HEK293 (cell line): Measurements from ENCODE around the gene KLRC4.
"Not testable (repeated sequence)": the region's sequence is repeated elsewhere in the genome, so short reads cannot be mapped to it uniquely, and the experiment has no call there.

Source experiments
- ATF2 ChIP-seq: fragments of 450-650 bp; formaldehyde crosslinking; IDR thresholded peaks from 2 replicates; pipeline ENCODE4 v1.5.1; 2016; ENCODE audit warnings: missing biosample characterization, missing genetic modification characterization, low read depth
- CTCF ChIP-seq: fragments of 450-650 bp; formaldehyde crosslinking; IDR thresholded peaks from 2 replicates; pipeline ENCODE4 v1.5.1; 2016; ENCODE audit warnings: missing biosample characterization, missing genetic modification characterization
- ELK4 ChIP-seq: IDR thresholded peaks from 2 replicates; pipeline ENCODE4 v1.6.1; 2011; ENCODE audit warnings: mild to moderate bottlenecking, low read depth, low read length, borderline replicate concordance
- HOXC10 ChIP-seq: sonication (generic); formaldehyde crosslinking; IDR thresholded peaks from 2 replicates; pipeline ENCODE4 v1.8.1; 2023; ENCODE audit warnings: mild to moderate bottlenecking, missing genetic modification reagents
- KLF1 ChIP-seq: fragments of 450-650 bp; formaldehyde crosslinking; IDR thresholded peaks from 2 replicates; pipeline ENCODE4 v1.5.1; 2016; ENCODE audit warnings: missing biosample characterization, missing genetic modification characterization
- RBAK ChIP-seq: fragments of 450-650 bp; formaldehyde crosslinking; IDR thresholded peaks from 2 replicates; pipeline ENCODE4 v1.5.1; 2016; ENCODE audit warnings: missing biosample characterization, missing genetic modification characterization
- REST ChIP-seq: fragments of 450-650 bp; formaldehyde crosslinking; IDR thresholded peaks from 2 replicates; pipeline ENCODE4 v1.5.1; 2016; ENCODE audit warnings: missing biosample characterization, missing genetic modification characterization
- WT1 ChIP-seq: fragments of 450-650 bp; formaldehyde crosslinking; IDR thresholded peaks from 2 replicates; pipeline ENCODE4 v1.5.1; 2016; ENCODE audit warnings: missing biosample characterization, missing genetic modification characterization
- ZBTB10 ChIP-seq: fragments of 450-650 bp; formaldehyde crosslinking; IDR thresholded peaks from 2 replicates; pipeline ENCODE4 v1.5.1; 2016; ENCODE audit warnings: missing biosample characterization, missing genetic modification characterization
- ZFP37 ChIP-seq: fragments of 450-650 bp; formaldehyde crosslinking; IDR thresholded peaks from 2 replicates; pipeline ENCODE4 v1.5.1; 2016; ENCODE audit warnings: missing biosample characterization, missing genetic modification characterization
- ZNF121 ChIP-seq: fragments of 450-650 bp; formaldehyde crosslinking; IDR thresholded peaks from 2 replicates; pipeline ENCODE4 v1.5.1; 2016; ENCODE audit warnings: missing biosample characterization, missing genetic modification characterization
- ZNF274 ChIP-seq, 2 experiments: fragments of 200-500 bp in 1 of 2; fragments of 450-650 bp in 1 of 2; sonication (Bioruptor generic) in 1 of 2; formaldehyde crosslinking in 1 of 2; IDR thresholded peaks; 2 replicates each; pipeline versions ENCODE4 v1.5.1 to v1.6.1; 2014 to 2016; ENCODE audit warnings: borderline replicate concordance in 1 of 2, inconsistent platforms in 1 of 2, low read length in 1 of 2, missing biosample characterization in 1 of 2, missing genetic modification characterization in 1 of 2
- ZNF404 ChIP-seq: fragments of 450-650 bp; formaldehyde crosslinking; IDR thresholded peaks from 2 replicates; pipeline ENCODE4 v1.5.1; 2017; ENCODE audit warnings: missing biosample characterization, missing genetic modification characterization
- ZNF837 ChIP-seq: fragments of 450-650 bp; formaldehyde crosslinking; IDR thresholded peaks from 2 replicates; pipeline ENCODE4 v1.5.1; 2016; ENCODE audit warnings: missing biosample characterization, missing genetic modification characterization

GRCh38 chr12:10378737-10379136 is 30.8 kb downstream of the KLRC4 start:
- TF ChIP-seq ZFP37 (tag by site-specific recombination); CTCF (tag by site-specific recombination); ZNF837 (tag by site-specific recombination); WT1 (tag by site-specific recombination); ZNF121; ELK4; ZNF404 (tag by site-specific recombination); HOXC10; ZNF274 (IDR thresholded peaks at IDR 0.05; ENCODE audit: low read length); ZNF274 (tag by site-specific recombination; IDR thresholded peaks at IDR 0.05; ENCODE audit: borderline replicate concordance); ATF2 (tag by site-specific recombination); ZBTB10 (tag by site-specific recombination); RBAK (tag by site-specific recombination); REST (tag by site-specific recombination); KLF1: not testable (repeated sequence)
